ENCODE measurements around the gene ZNF189.

The ZNF189 gene

GRCh38 chr9:101418518-101419430 lies 20.1 kb downstream of the ZNF189 start:
- no peak for DNase-seq (ENCODE audit: low read depth)

GRCh38 chr9:101419863-101420262 lies 21.2 kb downstream of the ZNF189 start:
- no peak for DNase-seq (ENCODE audit: low read depth)

GRCh38 chr9:101421653-101422065 lies 23.0 kb downstream of the ZNF189 start:
- DNase-seq (ENCODE audit: low read depth) = no peak

- DNase-seq (ENCODE audit: low read depth) = no peak
These were observed 28.7 kb downstream of the ZNF189 start for GRCh38 chr9:101427358-101427757.

DNA sequence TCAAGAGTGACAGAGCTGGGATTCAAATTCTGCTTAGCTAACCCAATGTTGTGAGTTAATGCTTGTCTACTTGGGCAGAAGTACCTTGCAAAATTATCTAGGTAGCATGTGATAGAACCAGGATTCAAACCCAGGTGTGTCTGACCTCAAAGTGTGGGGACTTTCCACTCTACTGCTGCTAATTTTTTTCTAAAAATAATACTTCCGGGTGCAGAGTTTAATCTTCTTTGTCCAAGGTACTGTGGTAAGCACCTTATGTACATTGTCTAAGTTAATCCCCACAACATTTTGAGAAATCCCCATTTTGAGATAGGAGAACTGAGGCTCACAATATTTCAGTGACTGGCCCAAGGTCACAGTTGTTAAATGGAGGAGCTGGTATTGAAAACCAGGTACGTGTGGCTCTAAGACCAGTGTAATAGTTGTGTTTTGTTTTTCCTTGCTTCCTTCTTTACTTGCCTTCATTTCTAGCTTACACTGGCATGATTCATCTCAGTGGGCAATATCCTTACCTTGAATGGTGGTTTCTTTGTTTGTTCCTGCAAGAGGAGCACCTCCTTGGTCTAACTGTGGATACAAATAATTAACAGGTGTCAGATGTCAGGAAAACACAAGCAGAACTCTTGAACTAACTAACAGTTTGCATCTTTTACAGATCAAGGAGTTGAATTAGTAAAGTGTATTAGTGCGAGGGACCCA lies 29.5 kb downstream of the ZNF189 start:
- no peak for DNase-seq (ENCODE audit: low read depth)

DNA sequence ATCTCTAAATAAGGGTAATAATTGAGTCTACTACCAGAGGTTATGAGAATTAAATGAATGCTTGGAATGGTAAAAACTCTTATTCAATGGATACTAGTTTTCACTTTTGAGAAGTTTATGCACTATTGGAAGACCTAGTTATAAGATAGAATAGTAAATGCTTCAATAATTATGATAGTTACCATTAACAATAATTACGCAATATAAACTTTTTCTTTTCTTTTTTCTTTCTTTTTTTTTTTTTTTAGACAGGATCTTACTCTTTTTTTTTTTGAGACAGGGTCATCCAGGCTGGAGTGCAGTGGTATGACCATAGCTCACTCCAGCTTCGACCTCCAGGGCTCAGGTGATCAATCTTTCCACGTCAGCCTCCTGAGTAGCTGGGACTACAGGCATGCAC lies 30.3 kb downstream of the ZNF189 start:
- DNase-seq (ENCODE audit: low read depth) = no peak

- DNase-seq (ENCODE audit: low read depth) = no peak
These were observed 31.1 kb downstream of the ZNF189 start for GRCh38 chr9:101429736-101430135.

- no peak for DNase-seq (ENCODE audit: low read depth)
These were observed 33.5 kb downstream of the ZNF189 start for GRCh38 chr9:101432171-101432570.

- no peak for DNase-seq (ENCODE audit: low read depth)
These were observed 34.1 kb downstream of the ZNF189 start for GRCh38 chr9:101432740-101433139.

- no peak for DNase-seq (ENCODE audit: low read depth)
These were observed 34.6 kb downstream of the ZNF189 start for GRCh38 chr9:101433229-101433628.

DNA sequence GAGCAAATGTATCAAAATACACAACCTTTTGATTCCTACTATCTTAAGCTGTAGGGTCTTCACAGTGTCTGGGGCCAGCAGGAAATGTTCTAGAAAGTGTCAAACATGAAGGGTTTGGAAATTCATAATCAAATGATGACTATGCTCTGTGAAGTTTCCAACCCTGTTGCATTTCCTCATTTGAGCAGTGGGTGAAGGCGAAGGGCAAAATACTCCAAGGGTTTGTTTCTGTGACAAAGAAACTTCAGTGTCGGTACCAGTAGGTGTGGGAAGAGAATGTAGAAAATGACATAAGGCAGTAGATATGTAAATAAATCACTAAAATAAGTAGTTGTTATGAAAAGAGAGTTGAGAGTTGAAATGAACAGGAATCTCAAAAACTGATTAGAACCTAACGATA lies 36.3 kb downstream of the ZNF189 start:
- no peak for DNase-seq (ENCODE audit: low read depth)

DNA sequence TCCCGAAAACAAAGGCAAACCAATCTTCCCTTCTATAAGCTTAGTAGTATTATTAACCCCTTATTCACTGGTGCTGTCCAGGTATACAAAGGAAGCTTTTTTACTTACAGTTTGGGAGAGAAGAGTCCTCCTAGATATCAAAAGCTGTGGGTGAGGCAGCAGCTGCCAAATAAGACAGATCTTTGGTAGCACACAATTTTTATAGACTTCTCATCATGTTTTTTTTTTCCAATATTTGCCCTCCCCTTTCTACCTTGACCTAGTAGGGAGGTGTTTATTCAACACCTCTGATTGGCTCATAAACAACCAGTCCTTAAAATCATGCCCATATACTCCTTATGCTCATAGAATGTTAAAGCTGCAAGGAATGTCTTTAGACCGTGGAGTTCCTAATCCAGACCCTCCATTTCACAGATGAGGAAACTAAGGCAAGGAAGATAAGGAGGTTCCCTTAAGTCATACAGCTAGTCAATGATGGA lies 37.0 kb downstream of the ZNF189 start, which contains the start of gene ALDOB:
TSS of gene ALDOB (minus strand) at position 174 of the 479 bp plus-strand sequence. CDS start 4,887 bp downstream, outside the sequence.
- no peak for DNase-seq (ENCODE audit: low read depth)

DNA sequence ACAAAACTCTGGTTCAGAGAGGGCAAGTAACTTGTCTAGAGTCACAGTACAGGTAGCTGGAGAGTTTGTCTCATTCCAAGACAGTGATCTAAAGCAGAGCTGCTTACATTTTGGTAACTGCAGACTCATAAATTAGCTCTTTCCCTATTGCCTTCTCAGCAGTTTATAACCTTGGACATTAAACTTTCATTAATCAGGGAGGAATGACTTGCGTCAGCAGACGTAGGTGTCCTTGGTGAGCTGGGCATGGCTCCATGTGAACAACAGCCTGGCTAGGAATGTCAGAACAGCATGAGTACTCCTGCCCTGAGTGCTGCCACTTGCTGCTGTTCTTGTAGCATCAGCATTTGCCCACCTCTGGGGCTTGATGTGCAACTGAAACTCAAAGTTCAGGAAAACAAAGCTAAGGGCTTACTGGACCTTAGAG lies 39.2 kb downstream of the ZNF189 start:
- no peak for DNase-seq (ENCODE audit: low read depth)

DNA sequence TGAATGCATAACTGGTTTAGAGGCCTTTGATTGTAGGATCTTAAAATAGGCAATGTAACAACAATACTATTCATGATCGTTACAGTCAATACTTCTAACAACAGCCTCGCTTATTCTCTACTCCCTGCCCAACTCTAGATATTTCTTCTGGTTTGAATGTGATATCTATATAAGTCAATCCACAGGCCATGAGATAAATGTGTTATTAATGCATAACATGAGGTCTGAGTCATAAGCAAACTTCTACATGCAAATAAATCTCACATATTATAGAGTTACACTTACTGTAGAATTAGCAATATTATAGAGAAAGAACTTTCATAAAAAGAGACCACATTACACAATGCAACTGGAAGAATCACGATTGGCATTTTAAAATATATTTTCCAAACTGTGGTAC lies 39.9 kb downstream of the ZNF189 start:
- DNase-seq (ENCODE audit: low read depth) = no peak

- DNase-seq (ENCODE audit: low read depth) = no peak
These were observed 42.1 kb downstream of the ZNF189 start for GRCh38 chr9:101440714-101441230.

DNA sequence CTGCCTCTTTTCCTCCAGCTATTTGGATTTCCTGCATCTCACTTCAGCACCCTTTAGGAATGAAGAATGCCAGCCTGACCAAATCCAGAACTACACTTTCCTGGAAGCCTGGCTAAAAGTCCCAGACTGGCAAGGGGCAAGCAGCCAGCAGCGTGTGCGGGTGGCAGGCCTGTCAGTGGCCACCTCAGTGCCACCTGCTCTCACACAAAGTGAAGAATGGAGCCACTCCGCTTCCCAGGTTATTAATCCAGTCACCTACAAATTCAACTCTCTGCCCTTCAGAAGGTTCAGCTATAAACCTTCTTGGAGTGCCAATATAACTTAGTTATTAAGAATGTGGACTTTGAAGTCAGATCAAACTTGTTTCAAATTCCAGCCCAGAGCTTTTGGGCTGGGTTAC lies 43.7 kb downstream of the ZNF189 start:
- no peak for DNase-seq (ENCODE audit: low read depth)

DNA sequence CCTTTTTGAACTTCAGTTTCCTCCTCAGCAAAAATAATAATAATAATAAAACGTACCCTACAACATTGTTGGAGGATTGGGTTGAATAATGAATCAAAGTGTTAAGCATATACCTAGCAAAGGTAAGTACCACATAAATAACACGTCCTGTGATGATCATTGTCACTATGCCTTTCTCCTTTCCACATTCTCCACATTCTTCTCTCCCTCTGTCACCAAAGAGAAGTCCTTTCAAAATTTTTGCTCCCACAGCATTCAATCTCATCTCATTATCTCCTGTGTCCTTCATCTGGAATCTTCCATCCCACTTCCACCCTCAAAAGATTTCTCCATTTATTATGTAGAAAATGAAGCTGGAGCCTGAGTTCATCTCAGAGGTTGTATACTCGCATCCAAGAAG lies 44.1 kb downstream of the ZNF189 start:
- no peak for DNase-seq (ENCODE audit: low read depth)

DNA sequence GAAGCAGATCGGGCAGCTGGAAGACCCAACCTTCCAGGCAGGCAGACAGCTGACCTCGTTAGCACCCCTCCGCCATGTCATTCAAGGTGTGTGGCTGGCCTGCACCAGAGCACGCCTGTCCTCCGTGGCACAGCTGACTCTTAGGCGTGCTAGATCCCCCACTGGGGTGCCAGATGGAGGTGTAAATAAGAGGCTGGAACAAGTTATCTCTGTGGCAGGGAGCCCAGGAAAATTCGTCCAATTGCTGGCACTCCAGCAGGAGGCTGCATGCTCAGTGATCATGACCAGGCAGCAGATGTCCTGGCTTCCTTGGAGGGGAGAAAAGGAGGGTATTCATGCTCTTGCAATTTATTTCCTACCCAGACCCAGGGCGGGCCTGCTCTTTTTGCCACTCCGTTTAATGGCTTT lies 44.7 kb downstream of the ZNF189 start:
- no peak for DNase-seq (ENCODE audit: low read depth)

DNA sequence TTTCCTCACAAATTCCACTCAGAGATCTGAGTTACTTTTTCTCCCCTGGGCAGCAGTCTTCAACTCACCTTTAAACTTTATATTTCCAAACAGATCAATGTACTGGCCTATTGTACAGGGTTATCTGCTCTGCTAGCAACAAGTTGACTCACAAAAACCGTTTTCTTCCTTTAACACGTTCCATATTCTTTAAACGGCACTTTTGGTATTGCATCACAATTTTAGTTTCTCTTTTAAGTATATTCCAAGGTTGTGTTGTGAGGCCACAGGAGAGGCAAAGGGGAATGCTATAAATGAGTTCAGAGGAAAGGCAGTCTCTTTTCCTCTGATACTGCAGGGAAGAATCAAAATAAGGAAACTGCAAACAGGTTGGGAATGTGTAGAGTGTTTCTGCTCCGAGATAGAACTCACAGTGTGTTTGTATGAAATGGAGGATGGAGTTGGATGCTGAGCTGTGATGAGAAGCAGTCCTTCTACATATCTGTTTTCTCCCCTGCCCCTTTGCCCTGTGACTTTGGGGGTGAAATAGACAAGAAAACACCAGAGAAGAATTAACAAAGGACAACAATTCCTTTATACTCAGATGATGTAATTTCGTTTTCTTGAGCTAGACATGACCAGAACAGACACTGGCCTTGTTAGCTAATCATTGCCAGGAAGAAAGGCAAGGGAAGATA lies 46.8 kb downstream of the ZNF189 start:
- DNase-seq (ENCODE audit: low read depth) = no peak

GRCh38 chr9:101446732-101447131 lies 48.1 kb downstream of the ZNF189 start:
- DNase-seq (ENCODE audit: low read depth) = no peak

DNA sequence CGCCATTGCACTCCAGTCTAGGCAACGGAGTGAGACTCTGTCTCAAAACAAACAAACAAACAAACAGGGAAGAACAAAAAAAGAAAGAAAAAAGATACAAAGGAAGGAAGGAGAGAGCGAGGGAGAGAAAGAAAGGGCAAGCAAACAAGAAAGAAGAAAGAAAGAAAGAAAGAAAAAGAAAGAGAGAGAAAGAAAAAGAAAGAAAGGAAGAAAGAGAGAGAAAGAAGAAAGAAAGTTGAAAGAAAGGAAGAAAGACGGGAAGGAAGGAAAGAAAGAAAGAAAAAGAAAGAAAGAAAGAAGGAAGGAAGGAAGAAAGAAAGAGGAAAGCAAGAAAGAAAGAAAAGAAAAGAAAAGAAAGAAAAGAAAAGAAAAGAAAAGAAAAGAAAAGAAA lies 50.0 kb downstream of the ZNF189 start:
- DNase-seq (ENCODE audit: low read depth) = no peak

DNA sequence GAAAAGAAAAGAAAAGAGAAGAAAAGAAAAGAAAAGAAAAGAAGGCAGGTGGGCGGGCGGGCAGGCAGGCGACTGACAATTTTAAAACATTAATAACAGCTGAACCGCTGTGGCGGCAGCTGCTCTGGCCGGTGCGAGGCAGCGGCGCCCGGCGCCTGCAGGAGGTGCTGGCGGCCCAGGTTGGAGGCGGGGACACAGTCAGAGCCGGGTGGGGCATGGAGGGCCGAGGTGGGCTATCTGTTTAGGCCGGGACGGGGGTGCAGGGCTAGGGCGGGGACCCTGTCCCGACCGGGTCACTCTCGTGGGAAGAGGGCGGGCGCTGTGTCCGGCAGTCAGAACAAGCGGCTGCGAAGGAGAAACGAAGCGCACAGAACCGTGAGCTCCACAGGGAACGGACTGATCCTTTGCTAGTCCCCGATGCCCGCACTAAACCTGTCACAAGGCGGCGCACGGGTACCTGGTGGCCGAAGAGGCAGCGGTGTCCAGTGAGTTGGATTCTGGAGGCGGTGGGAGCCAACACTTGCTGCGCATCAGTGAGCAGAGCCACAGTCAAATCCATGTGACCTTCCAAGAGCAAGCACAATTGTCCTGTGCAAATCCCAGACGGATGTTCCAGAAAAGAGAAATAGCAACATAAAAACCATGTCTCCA lies 50.5 kb downstream of the ZNF189 start:
- DNase-seq (ENCODE audit: low read depth) = peak; percentile 17
